Activated T-cell treated with anti-CD3 and anti-CD28 coated beads for 4 hours (primary cell): ENCODE results near the gene PRSS33.

Experiments
- DNase-seq: peaks from one replicate; pipeline ENCODE4 v3.0.0-alpha.2; 2020

PRSS33 gene

DNA sequence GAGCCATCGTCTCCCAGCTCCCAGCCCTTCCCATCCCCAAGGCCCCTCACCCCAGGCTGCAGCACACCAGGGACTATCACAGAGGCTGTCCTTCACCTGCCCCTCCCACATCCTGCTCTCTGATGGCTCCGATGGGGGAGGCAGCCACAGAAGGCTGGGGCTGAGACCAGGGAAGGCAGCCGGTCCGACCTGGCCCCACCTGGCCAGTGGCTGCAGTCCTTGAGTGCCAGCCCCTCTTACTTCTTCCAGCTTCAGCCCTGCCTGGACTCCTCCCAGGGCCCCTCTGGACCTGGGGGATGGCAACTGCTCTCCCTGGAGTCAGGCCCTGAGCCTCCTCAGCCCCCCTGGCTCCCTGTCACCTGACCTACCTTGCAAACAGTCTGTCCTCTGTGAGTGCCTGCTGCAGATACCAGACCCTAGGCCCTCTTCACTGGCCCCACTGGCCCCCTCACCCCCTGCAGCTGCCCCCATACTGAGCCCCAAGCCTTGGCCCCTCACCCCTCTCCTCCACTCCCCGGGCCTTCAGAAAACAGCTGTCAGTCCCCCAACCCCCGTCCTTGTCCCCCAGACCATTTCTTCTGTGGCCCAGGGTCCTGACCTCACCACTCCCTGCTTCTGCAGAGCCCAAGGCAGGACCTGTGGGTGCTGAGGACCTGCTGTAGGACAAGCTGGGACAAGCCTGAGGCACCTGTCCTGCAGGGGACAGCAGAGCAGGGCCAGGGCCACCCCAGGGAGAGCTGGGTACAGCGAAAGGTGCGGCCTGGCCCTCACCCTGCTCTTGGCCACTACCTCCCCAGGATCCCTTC, 47.5 kb downstream of the PRSS33 start:
- no peak for DNase-seq

DNA sequence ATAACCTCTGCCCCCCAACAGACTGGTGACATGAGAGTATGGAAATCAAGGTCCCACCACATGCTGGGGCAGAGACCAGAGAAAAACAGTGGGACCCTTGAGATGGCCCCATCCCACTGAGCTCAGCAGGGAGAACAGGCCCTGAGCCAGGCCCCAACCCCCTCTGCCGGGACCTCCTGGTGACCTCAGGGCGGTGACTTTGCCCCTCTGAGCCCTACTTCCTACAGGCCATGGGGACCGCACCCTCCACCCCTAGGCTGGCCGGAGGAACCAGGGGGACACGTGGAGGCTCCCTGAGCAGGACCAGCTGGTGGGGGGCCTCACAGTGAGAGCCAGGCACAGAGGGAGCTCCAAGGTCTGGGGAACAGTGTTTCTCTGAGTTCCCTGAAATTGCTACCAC, 48.7 kb downstream of the PRSS33 start:
- no peak for DNase-seq

- no peak for DNase-seq
Observed at GRCh38 chr16:2737895-2738418, 49.4 kb downstream of the PRSS33 start.

GRCh38 chr16:2737238-2737605, 50.1 kb downstream of the PRSS33 start:
- DNase-seq = no peak

- DNase-seq = no peak
Observed at GRCh38 chr16:2736476-2737237, 50.7 kb downstream of the PRSS33 start.

DNA sequence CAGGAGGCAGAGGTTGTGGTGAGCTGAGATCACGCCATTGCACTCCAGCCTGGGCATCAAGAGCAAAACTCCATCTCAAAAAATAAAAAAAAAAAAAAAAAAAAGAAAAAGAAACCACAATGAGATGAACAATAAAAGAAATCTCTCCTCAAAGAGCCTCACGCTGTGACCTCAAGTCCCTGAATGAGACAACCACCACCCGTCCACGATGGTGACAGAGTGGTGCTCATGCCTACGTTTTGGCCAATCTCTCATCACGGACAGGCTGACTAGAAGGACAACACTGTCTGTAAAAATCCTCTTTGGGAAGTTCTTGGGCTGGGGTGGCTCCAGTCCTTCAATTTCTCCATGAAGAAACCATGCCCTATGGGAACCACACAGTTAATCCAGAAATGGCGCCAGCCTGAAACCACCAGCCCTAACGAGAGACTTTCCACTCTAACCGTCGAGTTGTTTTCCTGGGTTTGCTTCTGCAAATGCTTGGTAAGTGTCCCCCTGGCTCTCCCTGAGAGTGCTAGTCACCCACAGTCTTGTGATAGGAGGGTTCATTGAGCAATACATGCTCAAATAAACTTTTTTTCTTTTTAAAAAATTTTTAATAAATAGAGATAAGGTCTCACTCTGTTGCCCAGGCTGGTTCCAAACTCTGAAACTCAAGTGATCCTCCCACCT, 52.4 kb downstream of the PRSS33 start:
- no peak for DNase-seq
